GM12891 (cell line): Measurements from ENCODE around the gene NDUFB10.
A peak's percentile ranks its signal among the peaks of the same experiment; 100 is the strongest.

Source experiments
- DNase-seq: peaks from one replicate; pipeline ENCODE4 v3.0.0; 2011; ENCODE audit warnings: low spot score; ENCODE audit not compliant: insufficient read length
- FAIRE-seq: peaks from 2 replicates; lab custom pipeline; 2011; peaks lifted over from hg19 to GRCh38; lab: Jason Lieb, UNC
- PAX5 ChIP-seq: IDR thresholded peaks from 2 replicates; pipeline ENCODE4 v1.6.1; 2011; ENCODE audit warnings: low read length, moderate library complexity, mild to moderate bottlenecking; ENCODE audit not compliant: insufficient read depth, severe bottlenecking
- POLR2A ChIP-seq: IDR thresholded peaks from 2 replicates; pipeline ENCODE4 v1.6.1; 2011; ENCODE audit warnings: low read depth, low read length, control low read depth
- POLR2AphosphoS5 ChIP-seq: IDR thresholded peaks from 2 replicates; pipeline ENCODE4 v1.6.1; 2011; ENCODE audit warnings: low read depth, low read length, control low read depth
- POU2F2 ChIP-seq: IDR thresholded peaks from 2 replicates; pipeline ENCODE4 v1.6.1; 2011; ENCODE audit warnings: low read depth, mild to moderate bottlenecking, control low read depth, low read length, moderate library complexity
- SPI1 ChIP-seq: IDR thresholded peaks from 2 replicates; pipeline ENCODE4 v1.6.1; 2011; ENCODE audit warnings: low read depth, low read length, control low read depth
- TAF1 ChIP-seq: IDR thresholded peaks from 2 replicates; pipeline ENCODE4 v1.6.1; 2011; ENCODE audit warnings: low read depth, low read length, control low read depth

The NDUFB10 gene

DNA sequence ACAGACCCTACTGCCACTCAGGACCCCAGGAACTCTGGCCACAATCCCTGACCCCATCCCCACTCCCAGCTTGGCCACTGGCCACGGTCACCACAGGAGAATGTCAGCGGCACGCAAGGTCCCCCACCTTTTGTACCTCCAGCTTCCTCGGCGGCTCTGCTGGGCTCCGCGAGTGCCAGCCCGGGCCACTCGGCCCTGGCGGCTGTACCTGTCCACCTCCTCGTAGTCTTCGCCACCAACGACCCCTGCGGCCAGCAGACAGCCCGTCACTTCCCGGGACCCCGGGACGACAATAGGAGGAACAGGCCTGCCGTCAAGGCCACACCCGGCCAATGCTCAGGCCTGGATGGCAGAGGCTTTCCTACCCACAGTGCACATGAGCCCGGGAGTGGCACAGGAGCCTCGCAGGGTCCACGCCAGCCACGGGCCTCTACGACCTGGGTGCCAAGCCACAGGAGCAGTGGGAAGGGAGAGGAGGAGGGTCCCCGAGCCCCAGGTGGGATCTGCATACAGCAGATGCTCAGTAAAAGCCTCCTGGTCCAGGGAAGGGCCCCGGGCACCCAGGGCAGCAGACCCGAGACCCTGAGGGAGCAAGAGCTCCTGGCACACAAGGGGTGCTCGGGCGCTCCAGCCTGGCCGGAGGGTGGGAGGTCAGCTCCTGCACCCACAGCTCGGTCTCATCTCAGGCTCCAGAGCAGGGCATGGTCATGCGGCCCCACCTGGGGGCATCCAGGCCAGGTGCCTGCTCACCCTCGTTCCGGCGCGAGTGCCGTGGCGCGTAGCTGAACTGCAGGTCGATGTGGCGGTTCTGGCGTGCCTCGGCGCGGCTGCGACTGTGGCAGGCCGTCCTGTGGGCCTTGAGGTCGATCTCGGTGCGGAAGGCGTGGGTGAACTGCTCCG lies 42.4 kb downstream of the NDUFB10 start:
- no peak for DNase-seq
- TF ChIP-seq TAF1 (no peak), POLR2AphosphoS5 (no peak), POU2F2 (no peak), POLR2A (no peak)
- FAIRE-seq = no peak

DNA sequence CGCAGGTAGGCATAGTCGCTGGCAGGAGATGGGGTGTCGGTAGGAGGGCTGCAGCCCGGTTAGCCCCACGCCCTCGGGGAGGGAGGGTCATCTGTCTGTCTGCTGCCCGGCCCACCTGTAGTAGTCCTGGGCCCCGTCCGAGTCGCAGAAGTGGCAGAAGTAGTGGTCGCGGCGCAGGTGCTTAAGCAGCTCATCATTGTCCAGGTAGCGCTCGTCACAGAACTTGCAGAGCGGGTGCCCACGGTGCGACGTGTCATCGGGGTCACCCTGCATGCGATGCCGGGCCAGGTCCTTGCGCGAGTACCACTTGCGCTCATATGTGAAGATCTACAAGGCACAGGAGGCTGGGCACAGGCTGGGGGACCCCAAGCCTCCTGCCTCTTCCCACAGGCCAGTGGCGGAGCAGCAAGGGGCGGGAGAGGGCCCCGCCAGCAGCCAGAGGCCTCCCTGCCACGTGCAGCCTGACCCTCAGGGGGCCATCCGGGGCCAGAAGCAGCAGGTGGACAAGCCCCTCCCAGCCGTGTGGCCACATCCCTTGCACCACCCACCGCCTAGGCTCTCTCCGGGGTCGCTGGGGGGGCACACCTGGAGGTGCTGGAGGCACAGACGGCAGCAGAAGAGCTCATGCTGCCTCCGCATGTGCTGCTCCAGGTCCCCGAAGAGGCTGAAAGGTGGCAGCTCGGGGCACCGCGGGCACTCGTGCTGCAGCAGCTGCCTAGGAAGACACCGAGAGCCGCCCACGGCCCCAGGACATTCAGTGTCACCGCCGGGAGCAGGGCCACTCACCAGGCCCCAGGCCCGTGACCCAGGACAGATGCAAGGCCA lies 43.3 kb downstream of the NDUFB10 start:
- no peak for DNase-seq
- no peak for TF ChIP-seq POU2F2
- TF ChIP-seq SPI1 = no peak
- no peak for TF ChIP-seq PAX5
- TF ChIP-seq TAF1 = no peak
- no peak for TF ChIP-seq POLR2AphosphoS5
- no peak for TF ChIP-seq POLR2A
- FAIRE-seq = no peak

- no peak for DNase-seq
- TF ChIP-seq SPI1 (no peak), PAX5 (no peak)
- no peak for FAIRE-seq
Observed at GRCh38 chr16:2003231-2003826, 44.0 kb downstream of the NDUFB10 start.

DNA sequence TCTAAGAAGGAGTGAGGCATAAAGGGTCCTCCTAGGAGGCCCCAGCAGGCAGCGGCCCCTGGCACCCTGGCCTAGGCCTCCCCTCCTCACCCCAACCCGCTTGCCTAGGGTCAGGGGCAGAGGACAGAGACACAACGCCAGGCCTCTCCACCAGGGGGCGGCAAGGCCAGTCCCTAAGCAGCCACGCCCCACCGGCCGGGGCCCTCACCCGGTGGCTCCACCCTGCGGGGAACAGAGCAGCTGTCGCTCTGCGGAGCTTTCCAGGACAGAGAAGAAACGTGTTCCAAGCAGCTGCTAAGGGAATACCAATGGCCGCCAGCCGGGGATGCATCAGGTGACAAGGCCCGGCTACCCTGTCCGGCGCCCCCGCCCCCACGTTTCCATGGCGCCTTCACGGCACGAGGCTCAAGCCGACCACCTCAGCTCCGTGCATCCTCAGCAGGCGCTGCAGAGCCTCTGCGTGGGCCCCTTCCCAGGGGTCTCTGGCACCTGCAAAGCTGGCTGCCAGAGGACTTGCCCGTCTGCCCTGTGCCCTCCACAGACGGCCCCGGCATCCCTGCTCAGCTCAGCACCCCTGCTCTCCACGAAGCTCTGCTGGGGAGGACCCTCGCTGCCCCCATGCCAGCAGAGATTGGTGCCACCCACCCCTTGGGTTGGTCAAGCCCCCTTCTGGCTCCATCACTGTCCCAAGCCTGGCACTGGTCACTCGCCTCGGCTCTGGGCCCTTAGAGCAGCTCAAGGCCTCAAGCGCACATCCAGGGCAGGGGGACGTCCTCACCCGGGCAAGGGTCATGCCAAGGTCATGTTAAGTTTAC lies 44.7 kb downstream of the NDUFB10 start:
- peak; percentile 90 for FAIRE-seq
- DNase-seq = peak; percentile 99
- TF ChIP-seq PAX5 (no peak), TAF1 (no peak), SPI1 (no peak), POLR2AphosphoS5 (no peak), POU2F2 (no peak), POLR2A (no peak)

- DNase-seq (no peak), FAIRE-seq (no peak)
- no peak for TF ChIP-seq POU2F2
- TF ChIP-seq TAF1 = no peak
- TF ChIP-seq SPI1 = no peak
Observed at GRCh38 chr16:2004795-2005517, 45.6 kb downstream of the NDUFB10 start.

DNA sequence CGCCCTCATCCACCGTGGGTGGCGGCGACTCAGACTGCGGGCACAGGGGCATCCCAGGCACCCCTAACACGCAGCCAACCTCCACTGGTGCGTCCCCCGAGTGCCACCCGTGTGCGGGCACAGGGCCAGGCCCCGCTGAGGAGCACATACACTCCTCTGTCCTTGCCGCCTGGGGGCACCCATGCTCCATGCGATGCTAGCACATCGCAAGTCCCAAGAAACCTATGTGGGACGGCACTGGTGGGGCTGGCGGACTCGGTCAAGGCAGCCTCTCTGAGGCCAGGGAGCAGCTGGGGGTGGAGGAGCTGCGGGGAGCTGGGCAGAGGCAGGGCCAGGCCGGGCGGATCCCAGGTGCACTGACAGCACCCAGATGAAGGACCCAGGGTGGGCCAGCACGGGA lies 46.3 kb downstream of the NDUFB10 start:
- FAIRE-seq (no peak), DNase-seq (no peak)
- TF ChIP-seq TAF1 (no peak), POLR2A (no peak), POLR2AphosphoS5 (no peak), PAX5 (no peak), SPI1 (no peak), POU2F2 (no peak)

DNA sequence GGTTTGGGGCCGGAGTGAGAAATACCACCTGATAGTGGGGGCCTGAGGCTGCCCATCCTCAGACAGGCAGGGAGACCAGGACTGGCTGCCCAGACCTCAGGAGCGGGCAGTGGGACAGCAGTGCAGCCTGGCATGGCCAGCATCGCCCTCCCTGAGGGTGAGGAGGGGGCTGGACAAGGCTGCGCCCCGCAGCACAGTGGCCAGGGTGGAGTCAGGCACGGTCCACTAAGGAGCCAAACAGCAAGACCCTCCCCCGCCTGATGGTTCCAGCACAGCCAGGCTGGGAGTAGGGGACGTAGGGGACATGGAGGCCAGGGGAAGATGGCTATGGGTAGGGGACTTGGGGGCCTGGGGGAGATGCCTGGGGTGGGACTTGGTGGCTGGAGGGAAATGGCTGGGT lies 47.0 kb downstream of the NDUFB10 start:
- no peak for FAIRE-seq
- no peak for DNase-seq
- TF ChIP-seq POLR2AphosphoS5 = no peak
- no peak for TF ChIP-seq POLR2A
- TF ChIP-seq SPI1 = no peak
- TF ChIP-seq POU2F2 = no peak
- no peak for TF ChIP-seq PAX5
- TF ChIP-seq TAF1 = no peak

GRCh38 chr16:2007081-2007836 lies 47.9 kb downstream of the NDUFB10 start:
- TF ChIP-seq POU2F2 (no peak), PAX5 (no peak), POLR2A (no peak), TAF1 (no peak), POLR2AphosphoS5 (no peak), SPI1 (no peak)
- DNase-seq (no peak), FAIRE-seq (no peak)
